ENCODE results near the gene KMT2B. TPM values are rescaled to one million over a fixed set of nuclear protein-coding genes. Genes with fewer than 3 reads are reported as not detected.
"Not testable (repeated sequence)": the region's sequence is repeated elsewhere in the genome, so short reads cannot be mapped to it uniquely, and the experiment has no call there.

KMT2B gene
- total RNA-seq, 1 donor from 2014 or later = 11.8 TPM

GRCh38 chr19:35710784-35711723, 6.7 kb upstream of the KMT2B start:
- DNase-seq = no peak

DNA sequence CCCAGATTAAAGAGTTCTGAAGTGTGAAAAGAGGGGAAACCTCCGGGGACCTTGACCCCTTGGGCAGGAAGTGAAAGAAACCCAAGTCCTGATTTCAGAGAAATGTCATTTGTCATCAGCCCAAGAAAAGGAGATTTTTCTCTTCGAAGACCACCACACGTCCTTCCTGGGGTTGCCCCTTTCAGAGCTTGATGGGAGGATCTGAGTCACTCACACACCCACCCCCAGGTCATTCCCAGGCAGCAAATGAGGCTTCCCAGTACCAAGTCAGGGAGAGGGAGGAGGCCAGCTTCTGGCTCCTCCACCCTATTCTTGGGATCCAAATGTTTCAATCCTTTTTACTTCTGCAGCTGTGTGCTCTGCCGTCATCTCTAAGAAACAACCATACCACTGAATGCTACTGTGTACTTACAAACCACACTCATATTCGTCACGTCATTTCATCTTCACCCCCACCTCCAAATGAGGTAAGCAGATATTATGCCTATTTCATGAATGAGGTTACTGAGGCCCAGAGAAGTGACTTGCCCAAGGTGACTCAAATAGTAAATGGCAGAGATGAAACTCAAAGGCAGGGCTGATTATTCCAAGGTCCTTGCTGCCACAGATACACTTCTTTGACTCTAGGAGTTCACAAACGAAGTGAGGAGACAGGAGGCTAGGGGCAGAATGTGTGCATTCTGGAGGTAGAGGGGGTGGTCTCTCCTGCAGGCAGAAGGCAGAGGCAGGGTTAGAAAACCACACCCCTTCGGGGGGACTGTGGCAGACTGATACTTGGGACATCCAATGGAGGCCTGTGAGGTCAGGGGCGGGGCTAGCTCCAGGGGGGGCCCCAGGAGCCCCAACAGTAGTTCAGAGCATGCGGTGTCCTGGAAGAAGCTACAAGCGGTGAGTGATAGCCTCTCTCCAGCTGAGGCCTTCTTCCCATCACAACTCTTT, 5.0 kb upstream of the KMT2B start:
- DNase-seq = no peak

DNA sequence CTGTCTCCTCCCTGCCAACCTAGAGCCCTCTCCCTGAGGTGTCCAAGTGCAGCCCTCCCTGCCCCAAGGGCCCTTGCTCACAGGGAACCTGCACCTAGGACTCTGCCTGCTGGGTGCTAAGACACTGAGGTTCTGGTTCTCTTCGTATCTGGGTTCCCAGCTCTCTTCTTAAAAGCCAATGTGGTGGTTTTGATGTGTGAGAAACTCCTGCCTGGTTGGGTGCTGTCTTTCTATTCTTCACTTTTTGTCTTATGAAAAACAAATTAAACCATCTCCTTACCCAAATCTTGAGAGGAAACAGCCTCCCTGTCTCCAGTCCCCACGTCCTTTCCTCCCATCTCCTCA, 4.3 kb upstream of the KMT2B start:
- no peak for DNase-seq

GRCh38 chr19:35713904-35714495, 3.8 kb upstream of the KMT2B start:
- DNase-seq = no peak

- DNase-seq = no peak
Observed at GRCh38 chr19:35714601-35715354, 3.0 kb upstream of the KMT2B start.

DNA sequence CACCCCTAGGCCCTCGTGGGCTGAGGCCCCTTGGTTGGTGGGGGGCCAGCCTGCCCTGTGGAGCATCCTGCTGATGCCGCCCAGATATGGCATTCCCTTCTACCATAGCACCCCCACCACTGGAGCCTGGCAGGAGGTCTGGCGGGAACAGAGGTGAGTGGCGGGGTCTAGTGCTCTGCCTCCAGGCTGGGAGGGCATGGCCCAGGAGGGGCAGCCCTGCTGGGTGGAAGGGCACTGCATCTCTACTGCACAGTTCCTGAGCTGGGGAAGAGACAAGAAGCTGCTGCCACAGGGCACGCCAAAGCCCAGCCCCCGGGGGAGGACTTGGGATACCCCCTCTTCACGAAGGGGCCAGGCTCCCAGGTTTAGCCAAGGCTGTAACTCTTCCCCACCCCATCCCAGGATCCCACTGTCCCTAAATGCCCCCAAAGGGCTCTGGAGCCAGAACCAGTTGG, 2.4 kb upstream of the KMT2B start:
- DNase-seq = no peak

DNA sequence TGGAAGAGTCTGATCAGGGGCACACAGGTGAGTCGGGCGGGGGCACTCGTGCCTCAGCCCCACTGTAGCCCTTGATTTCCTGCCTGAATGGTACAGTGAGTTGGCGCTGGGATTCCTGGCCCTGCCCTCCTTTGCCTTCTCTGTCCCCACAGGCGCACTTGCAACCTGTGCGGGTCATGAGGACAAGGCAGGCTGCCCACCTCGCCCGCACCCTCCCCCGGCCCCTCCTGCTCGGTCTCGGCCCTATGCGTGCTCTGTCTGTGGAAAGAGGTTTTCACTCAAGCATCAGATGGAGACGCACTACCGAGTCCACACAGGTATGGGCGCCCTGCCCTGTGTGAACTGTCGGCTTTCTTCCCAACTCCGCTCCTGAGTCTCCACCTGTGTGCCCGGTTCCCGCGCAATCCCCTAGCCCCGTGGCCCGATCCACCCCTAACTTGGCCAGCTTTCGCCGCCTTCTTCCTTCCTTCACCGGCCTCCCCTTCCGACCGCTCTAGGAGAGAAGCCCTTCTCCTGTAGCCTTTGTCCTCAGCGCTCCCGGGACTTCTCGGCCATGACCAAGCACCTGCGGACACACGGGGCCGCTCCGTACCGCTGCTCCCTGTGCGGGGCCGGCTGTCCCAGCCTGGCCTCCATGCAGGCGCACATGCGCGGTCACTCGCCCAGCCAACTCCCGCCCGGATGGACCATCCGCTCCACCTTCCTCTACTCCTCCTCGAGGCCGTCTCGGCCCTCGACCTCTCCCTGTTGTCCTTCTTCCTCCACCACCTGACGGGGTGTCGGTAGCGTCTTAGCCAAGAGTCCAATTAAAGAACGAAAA, 1.6 kb upstream of the KMT2B start:
- no peak for DNase-seq

GRCh38 chr19:35716801-35717664, 770 bp upstream of the KMT2B start:
- peak; percentile 93 for DNase-seq

DNA sequence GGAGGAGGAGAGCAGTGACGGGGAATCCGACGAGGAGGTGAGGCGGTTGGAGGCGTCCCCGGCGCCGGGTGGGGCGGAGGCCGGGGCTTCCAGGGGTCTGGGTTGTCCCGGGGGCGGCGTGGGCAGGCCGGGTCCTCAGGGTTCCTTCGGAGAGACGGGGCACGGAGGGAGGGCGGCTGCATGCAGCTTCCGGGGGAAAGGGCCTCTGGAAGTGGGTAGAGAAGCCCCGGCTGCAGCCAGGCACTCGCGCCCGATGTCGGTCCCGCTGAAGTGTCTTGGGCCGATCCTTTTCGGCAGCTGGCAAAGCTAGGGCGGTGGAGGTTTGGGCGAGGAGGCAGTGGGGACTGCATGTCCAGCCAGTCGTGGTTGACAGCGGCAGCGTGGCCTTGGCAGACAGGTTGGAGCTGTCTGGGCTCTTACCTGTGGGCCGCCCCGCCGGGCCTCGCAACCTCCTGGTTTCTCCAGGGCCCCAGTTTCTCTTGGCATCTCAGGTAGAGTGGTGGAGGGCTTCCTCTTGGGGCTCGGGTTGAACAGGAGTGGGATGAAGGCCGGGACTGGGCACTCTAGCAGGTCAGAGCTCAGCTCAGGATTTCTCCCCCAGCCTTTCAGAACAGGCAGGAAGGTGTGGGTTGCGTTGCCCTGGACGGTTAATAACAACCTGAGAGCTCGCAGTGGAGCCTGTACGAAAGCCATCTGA, 690 bp downstream of the KMT2B start:
- DNase-seq = no peak

GRCh38 chr19:35719402-35720162, 1.8 kb downstream of the KMT2B start:
- no peak for DNase-seq

- DNase-seq = no peak
Observed at GRCh38 chr19:35720163-35720524, 2.3 kb downstream of the KMT2B start.

DNA sequence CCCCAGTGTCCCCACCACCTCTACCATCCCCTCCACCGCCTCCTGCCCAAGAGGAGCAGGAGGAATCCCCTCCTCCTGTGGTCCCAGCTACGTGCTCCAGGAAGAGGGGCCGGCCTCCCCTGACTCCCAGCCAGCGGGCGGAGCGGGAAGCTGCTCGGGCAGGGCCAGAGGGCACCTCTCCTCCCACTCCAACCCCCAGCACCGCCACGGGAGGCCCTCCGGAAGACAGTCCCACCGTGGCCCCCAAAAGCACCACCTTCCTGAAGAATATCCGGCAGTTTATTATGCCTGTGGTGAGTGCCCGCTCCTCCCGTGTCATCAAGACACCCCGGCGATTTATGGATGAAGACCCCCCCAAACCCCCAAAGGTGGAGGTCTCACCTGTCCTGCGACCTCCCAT, 2.8 kb downstream of the KMT2B start:
- no peak for DNase-seq

DNA sequence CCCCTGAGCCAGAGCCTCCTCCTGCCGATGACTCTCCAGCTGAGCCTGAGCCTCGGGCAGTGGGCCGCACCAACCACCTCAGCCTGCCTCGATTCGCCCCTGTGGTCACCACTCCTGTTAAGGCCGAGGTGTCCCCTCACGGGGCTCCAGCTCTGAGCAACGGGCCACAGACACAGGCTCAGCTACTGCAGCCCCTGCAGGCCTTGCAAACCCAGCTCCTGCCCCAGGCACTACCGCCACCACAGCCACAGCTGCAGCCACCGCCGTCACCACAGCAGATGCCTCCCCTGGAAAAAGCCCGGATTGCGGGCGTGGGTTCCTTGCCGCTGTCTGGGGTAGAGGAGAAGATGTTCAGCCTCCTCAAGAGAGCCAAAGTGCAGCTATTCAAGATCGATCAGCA, 3.6 kb downstream of the KMT2B start:
- DNase-seq = no peak

DNA sequence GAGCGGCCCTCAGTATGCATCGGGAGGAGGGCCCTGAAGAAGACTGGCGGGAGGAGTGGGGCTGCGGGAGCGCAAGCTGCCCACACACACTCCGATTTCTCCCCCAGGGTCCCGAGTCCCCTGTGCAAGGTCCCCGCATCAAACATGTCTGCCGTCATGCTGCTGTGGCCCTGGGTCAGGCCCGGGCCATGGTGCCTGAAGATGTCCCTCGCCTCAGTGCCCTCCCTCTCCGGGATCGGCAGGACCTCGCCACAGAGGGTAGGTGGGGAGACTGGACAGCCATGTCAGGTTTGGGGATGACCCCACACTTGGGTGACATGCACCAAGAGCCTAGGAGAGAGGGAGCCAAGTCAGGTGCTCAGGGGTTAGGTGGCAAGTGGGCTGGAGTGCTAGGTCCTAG, 4.7 kb downstream of the KMT2B start:
- DNase-seq = no peak

DNA sequence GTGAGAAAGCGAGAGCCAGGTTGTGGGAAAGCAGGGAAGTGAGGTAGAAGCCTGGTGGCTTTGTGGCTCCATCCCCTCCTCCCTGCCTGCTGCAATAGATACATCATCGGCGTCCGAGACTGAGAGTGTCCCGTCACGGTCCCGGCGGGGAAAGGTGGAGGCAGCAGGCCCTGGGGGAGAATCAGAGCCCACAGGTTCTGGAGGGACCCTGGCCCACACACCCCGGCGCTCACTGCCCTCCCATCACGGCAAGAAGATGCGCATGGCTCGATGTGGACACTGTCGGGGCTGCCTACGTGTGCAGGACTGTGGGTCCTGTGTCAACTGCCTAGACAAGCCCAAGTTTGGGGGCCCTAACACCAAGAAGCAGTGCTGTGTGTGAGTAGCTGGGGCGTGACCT, 5.1 kb downstream of the KMT2B start:
- DNase-seq = no peak

DNA sequence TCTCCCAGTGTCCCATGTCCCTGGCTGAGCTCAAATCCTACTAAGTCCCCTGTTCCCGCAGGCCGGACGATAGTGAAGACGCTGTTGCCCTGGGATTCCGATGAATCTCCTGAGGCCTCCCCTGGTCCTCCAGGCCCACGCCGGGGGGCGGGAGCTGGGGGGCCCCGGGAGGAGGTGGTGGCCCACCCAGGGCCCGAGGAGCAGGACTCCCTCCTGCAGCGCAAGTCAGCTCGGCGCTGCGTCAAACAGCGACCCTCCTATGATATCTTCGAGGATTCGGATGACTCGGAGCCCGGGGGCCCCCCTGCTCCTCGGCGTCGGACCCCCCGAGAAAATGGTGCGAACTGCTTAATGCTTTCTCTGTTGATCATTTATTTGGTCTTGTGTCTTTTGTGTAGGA, 5.9 kb downstream of the KMT2B start:
- no peak for DNase-seq

- not testable (repeated sequence) for DNase-seq
Observed at GRCh38 chr19:35724132-35724531, 6.3 kb downstream of the KMT2B start.

GRCh38 chr19:35724560-35724959, 6.8 kb downstream of the KMT2B start:
- DNase-seq = no peak

Data from skin of body (tissue), 2 donors.